H9 (cell line): ENCODE results near the gene ACTN4. TPM values are rescaled to one million over a fixed set of nuclear protein-coding genes. Genes with fewer than 3 reads are reported as not detected.

Experiments used
- DNase-seq: peaks from one replicate; pipeline ENCODE4 v3.0.0-alpha.2; 2017
- H2AFZ ChIP-seq: one replicate; pipeline ENCODE4 v1.6.1; 2013; ENCODE audit warnings: mild to moderate bottlenecking, low read length, control low read depth, moderate library complexity
- H2AK5ac ChIP-seq: 2 replicates; pipeline ENCODE4 v1.6.1; 2013; ENCODE audit warnings: low read length, control low read depth, mixed read lengths; ENCODE audit not compliant: insufficient read length
- H2BK120ac ChIP-seq: one replicate; pipeline ENCODE4 v1.6.1; 2013; ENCODE audit warnings: low read depth, mild to moderate bottlenecking, low read length, control low read depth, inconsistent platforms; ENCODE audit not compliant: poor library complexity, severe bottlenecking
- H2BK12ac ChIP-seq: 2 replicates; pipeline ENCODE4 v1.6.1; 2013; ENCODE audit warnings: low read length, control low read depth, mixed read lengths, low read depth; ENCODE audit not compliant: insufficient read length
- H2BK15ac ChIP-seq: 2 replicates; pipeline ENCODE4 v1.6.1; 2013; ENCODE audit warnings: low read depth, low read length, control low read depth
- H2BK20ac ChIP-seq: one replicate; pipeline ENCODE4 v1.6.1; 2013; ENCODE audit warnings: low read depth, mild to moderate bottlenecking, low read length, control low read depth, inconsistent platforms; ENCODE audit not compliant: poor library complexity, severe bottlenecking
- H2BK5ac ChIP-seq: 2 replicates; pipeline ENCODE4 v1.6.1; 2013; ENCODE audit warnings: low read length, control low read depth, mixed read lengths; ENCODE audit not compliant: insufficient read length
- H3K14ac ChIP-seq: 2 replicates; pipeline ENCODE4 v1.6.1; 2013; ENCODE audit warnings: low read length, control low read depth; ENCODE audit not compliant: insufficient read depth
- H3K18ac ChIP-seq: 2 replicates; pipeline ENCODE4 v1.6.1; 2013; ENCODE audit warnings: low read depth, mild to moderate bottlenecking, mixed read lengths, low read length, control low read depth; ENCODE audit not compliant: insufficient read length
- H3K23ac ChIP-seq: 2 replicates; pipeline ENCODE4 v1.6.1; 2013; ENCODE audit warnings: low read length, control low read depth, mixed read lengths, low read depth; ENCODE audit not compliant: insufficient read length
- H3K23me2 ChIP-seq: 2 replicates; pipeline ENCODE4 v1.6.1; 2013; ENCODE audit warnings: low read depth, mild to moderate bottlenecking, mixed read lengths, low read length, control low read depth; ENCODE audit not compliant: insufficient read length, poor library complexity, severe bottlenecking
- H3K27ac ChIP-seq: 2 replicates; pipeline ENCODE4 v1.5.1; 2013; ENCODE audit warnings: low read length, control low read depth, mixed read lengths, low read depth; ENCODE audit not compliant: insufficient read length
- H3K27me3 ChIP-seq: 2 replicates; pipeline ENCODE4 v1.6.1; 2013; ENCODE audit warnings: low read length, control low read depth, inconsistent platforms; ENCODE audit not compliant: insufficient read depth
- H3K4ac ChIP-seq: 2 replicates; pipeline ENCODE4 v1.6.1; 2013; ENCODE audit warnings: low read depth, mild to moderate bottlenecking, control low read depth, inconsistent platforms, low read length, moderate library complexity
- H3K4me1 ChIP-seq: 2 replicates; pipeline ENCODE4 v1.6.1; 2013; ENCODE audit warnings: low read length, control low read depth, inconsistent platforms; ENCODE audit not compliant: insufficient read depth
- H3K4me2 ChIP-seq: 2 replicates; pipeline ENCODE4 v1.6.1; 2013; ENCODE audit warnings: low read length, control low read depth, mixed read lengths; ENCODE audit not compliant: insufficient read length, insufficient read depth
- H3K56ac ChIP-seq: 2 replicates; pipeline ENCODE4 v1.6.1; 2013; ENCODE audit warnings: low read depth, mild to moderate bottlenecking, mixed read lengths, low read length, control low read depth; ENCODE audit not compliant: insufficient read length
- H3K79me1 ChIP-seq: 2 replicates; pipeline ENCODE4 v1.6.1; 2013; ENCODE audit warnings: low read depth, mild to moderate bottlenecking, moderate library complexity, low read length, control low read depth, inconsistent platforms; ENCODE audit not compliant: insufficient read depth, poor library complexity, severe bottlenecking
- H3K79me2 ChIP-seq: 2 replicates; pipeline ENCODE4 v1.6.1; 2013; ENCODE audit warnings: low read length, control low read depth, inconsistent platforms; ENCODE audit not compliant: insufficient read depth
- H3K9ac ChIP-seq: 2 replicates; pipeline ENCODE4 v1.6.1; 2013; ENCODE audit warnings: low read length, control low read depth, mixed read lengths; ENCODE audit not compliant: insufficient read length; ENCODE audit errors: extremely low read depth
- H3K9me3 ChIP-seq: one replicate; pipeline ENCODE4 v1.6.1; 2013; ENCODE audit warnings: low read depth, low read length, inconsistent platforms; ENCODE audit not compliant: control insufficient read depth
- H3T11ph ChIP-seq: one replicate; pipeline ENCODE4 v1.6.1; 2013; ENCODE audit warnings: mild to moderate bottlenecking, low read length, control low read depth, inconsistent platforms
- H4K20me1 ChIP-seq: one replicate; pipeline ENCODE4 v1.6.1; 2013; ENCODE audit not compliant: control insufficient read depth, insufficient read length, insufficient read depth
- H4K5ac ChIP-seq: 2 replicates; pipeline ENCODE4 v1.6.1; 2013; ENCODE audit warnings: low read depth, mild to moderate bottlenecking, mixed read lengths, low read length, control low read depth; ENCODE audit not compliant: insufficient read length
- H4K8ac ChIP-seq: replicated peaks from 2 replicates; pipeline ENCODE4 v1.6.1; 2013; ENCODE audit warnings: low read length, control low read depth, mixed read lengths, low read depth; ENCODE audit not compliant: insufficient read length
- H4K91ac ChIP-seq: 2 replicates; pipeline ENCODE4 v1.6.1; 2013; ENCODE audit warnings: low read depth, mild to moderate bottlenecking, moderate library complexity, mixed read lengths, low read length, control low read depth; ENCODE audit not compliant: insufficient read length
- H3K27ac Mint-ChIP-seq, 3 experiments: 2 replicates in 2 of 3; 3 replicates in 1 of 3; pipeline ENCODE4 v1.8.0; 2020 to 2021; ENCODE audit warnings: mixed read lengths in 3 of 3, mild to moderate bottlenecking in 1 of 3, moderate library complexity in 1 of 3
- H3K27me3 Mint-ChIP-seq: 2 replicates; pipeline ENCODE4 v1.8.0; 2021; ENCODE audit warnings: low read depth, mild to moderate bottlenecking, moderate library complexity, mixed read lengths
- H3K36me3 Mint-ChIP-seq, 3 experiments: 2 replicates in 2 of 3; 3 replicates in 1 of 3; pipeline ENCODE4 v1.8.0; 2020 to 2021; ENCODE audit warnings: low read depth in 3 of 3, mixed read lengths in 3 of 3; ENCODE audit not compliant: insufficient read depth in 1 of 3
- H3K4me1 Mint-ChIP-seq, 2 experiments: 2 replicates each; pipeline ENCODE4 v1.8.0; 2020; ENCODE audit warnings: mixed read lengths in 2 of 2
- H3K4me3 Mint-ChIP-seq, 2 experiments: 2 replicates in 1 of 2; 3 replicates in 1 of 2; pipeline ENCODE4 v1.8.0; 2020 to 2021; ENCODE audit warnings: mild to moderate bottlenecking in 2 of 2, mixed read lengths in 2 of 2, moderate library complexity in 1 of 2
- H3K9me3 Mint-ChIP-seq, 2 experiments: 2 replicates in 1 of 2; 3 replicates in 1 of 2; pipeline ENCODE4 v1.8.0; 2020; ENCODE audit warnings: mild to moderate bottlenecking in 2 of 2, mixed read lengths in 2 of 2, moderate library complexity in 1 of 2
- CTCF ChIP-seq: fragments of 200-600 bp; sonication (generic); conservative IDR thresholded peaks from 3 replicates; pipeline ENCODE4 v1.8.0; 2021; ENCODE audit warnings: antibody characterized with exemption, mild to moderate bottlenecking
- WGBS: extraction: QIAGEN DNeasy Blood & Tissue Kit; methylation state at CpG from one replicate; pipeline ENCODE4 v1.1.7; 2013; ENCODE audit warnings: missing lambda C conversion rate, low lambda C conversion rate, mixed read lengths; ENCODE audit not compliant: insufficient read length; ENCODE audit errors: extremely low coverage; 5-methylcytosine and 5-hydroxymethylcytosine counted together
- total RNA-seq: library from RNA; stranded (reverse); gene quantifications from 2 replicates; pipeline ENCODE4 v1.2.1, GENCODE V29; 2021

Gene ACTN4
- total RNA-seq, 1 experiment from 2014 or later = 369 TPM

- no peak overlapping the region for H3K23ac ChIP-seq
- no peak overlapping the region for H3T11ph ChIP-seq
- no peaks in the 10 kb centered on the region for H3K9me3 ChIP-seq
- no peaks in the 10 kb centered on the region for H3K27me3 ChIP-seq
- no peaks in the 10 kb centered on the region for H3K4me1 ChIP-seq
- H3K56ac ChIP-seq = no peak overlapping the region
- no peak overlapping the region for H3K18ac ChIP-seq
- H4K20me1 ChIP-seq = no peaks in the 10 kb centered on the region
- no peaks in the 10 kb centered on the region for H3K79me2 ChIP-seq
- TF ChIP-seq CTCF = no peak
- no peak overlapping the region for H2BK15ac ChIP-seq
- no peak overlapping the region for H3K27ac ChIP-seq
- no peak overlapping the region for H2AK5ac ChIP-seq
- no peak overlapping the region for H2BK5ac ChIP-seq
- Mint-ChIP-seq H3K36me3 (no peaks in the 10 kb centered on the region), H3K4me3 (no peak overlapping the region), H3K27ac (no peak overlapping the region), H3K4me1 (no peaks in the 10 kb centered on the region), H3K27me3 (peaks cover 1% of the 10 kb centered on the region), H3K9me3 (no peaks in the 10 kb centered on the region; a peak in 1 of 5 replicates)
- no peak overlapping the region for H2BK20ac ChIP-seq
- no peaks in the 10 kb centered on the region for H3K79me1 ChIP-seq
- H4K91ac ChIP-seq = no peak overlapping the region
- H2BK12ac ChIP-seq = no peak overlapping the region
- H3K14ac ChIP-seq = no peak overlapping the region
- no peak overlapping the region for H2BK120ac ChIP-seq
- H3K4me2 ChIP-seq = no peak overlapping the region
- H3K23me2 ChIP-seq = no peaks in the 10 kb centered on the region
- no peak overlapping the region for H4K5ac ChIP-seq
- H2AFZ ChIP-seq = no peak overlapping the region
- WGBS = no CpG with 5 or more reads among the region's 3 CpGs
- H4K8ac ChIP-seq = no peak overlapping the region
- H3K9ac ChIP-seq = no peak overlapping the region
- no peak for DNase-seq
- no peak overlapping the region for H3K4ac ChIP-seq
These were observed 116.4 kb downstream of the ACTN4 start for GRCh38 chr19:38763795-38764220.
